Stimulated activated CD4-positive, alpha-beta T cell treated with anti-CD3 and anti-CD28 coated beads, Interleukin-1b, Interleukin-23, amount 100 ng/mL, for 48 hours (primary cell): ENCODE measurements around the gene WNK2.
A peak's percentile ranks its signal among the peaks of the same experiment; 100 is the strongest.

Source experiments
- DNase-seq: peaks from one replicate; pipeline ENCODE4 v3.0.0-alpha.2; 2020

The WNK2 gene

GRCh38 chr9:93183663-93184431 lies at the start of gene WNK2:
WNK2 (plus strand) TSS chr9:93184139; CDS start chr9:93184930, 791 bp downstream.
- DNase-seq = peak; percentile 14

GRCh38 chr9:93134740-93135444 lies 49.0 kb upstream of the WNK2 start:
- DNase-seq = no peak

- no peak for DNase-seq
Observed at GRCh38 chr9:93136011-93136440, 47.9 kb upstream of the WNK2 start.

- no peak for DNase-seq
Observed at GRCh38 chr9:93137362-93137761, 46.6 kb upstream of the WNK2 start.

DNA sequence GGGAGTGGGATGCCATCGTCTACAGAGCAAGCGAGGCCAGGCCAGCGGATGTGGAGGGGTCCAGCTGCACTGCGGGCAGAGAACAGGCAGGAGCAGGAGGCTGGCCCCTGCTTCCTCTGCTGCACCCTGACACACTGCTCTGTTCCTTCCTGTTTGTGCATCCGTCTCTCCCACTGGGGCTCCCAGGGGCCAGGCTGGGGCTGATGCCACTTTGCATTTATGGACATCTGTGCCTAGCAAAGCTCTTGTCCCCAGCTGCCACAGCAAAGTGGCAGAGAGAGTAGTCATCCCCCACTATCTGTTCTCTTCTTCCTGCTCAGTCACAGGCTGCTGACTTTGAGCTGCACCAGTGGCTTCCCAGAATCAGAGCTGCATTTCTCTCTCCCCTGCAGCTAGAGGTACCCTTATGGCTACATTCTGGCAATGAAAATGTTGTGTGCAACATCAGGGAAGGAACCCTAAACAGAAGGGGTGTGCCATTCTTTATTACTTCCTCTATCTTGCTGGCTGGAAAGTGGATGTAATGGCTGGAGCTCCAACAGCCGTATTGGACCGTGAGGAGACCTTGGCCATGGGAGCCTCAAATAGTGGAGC lies 45.7 kb upstream of the WNK2 start:
- no peak for DNase-seq

- DNase-seq = no peak
Observed at GRCh38 chr9:93139365-93140182, 44.4 kb upstream of the WNK2 start.

DNA sequence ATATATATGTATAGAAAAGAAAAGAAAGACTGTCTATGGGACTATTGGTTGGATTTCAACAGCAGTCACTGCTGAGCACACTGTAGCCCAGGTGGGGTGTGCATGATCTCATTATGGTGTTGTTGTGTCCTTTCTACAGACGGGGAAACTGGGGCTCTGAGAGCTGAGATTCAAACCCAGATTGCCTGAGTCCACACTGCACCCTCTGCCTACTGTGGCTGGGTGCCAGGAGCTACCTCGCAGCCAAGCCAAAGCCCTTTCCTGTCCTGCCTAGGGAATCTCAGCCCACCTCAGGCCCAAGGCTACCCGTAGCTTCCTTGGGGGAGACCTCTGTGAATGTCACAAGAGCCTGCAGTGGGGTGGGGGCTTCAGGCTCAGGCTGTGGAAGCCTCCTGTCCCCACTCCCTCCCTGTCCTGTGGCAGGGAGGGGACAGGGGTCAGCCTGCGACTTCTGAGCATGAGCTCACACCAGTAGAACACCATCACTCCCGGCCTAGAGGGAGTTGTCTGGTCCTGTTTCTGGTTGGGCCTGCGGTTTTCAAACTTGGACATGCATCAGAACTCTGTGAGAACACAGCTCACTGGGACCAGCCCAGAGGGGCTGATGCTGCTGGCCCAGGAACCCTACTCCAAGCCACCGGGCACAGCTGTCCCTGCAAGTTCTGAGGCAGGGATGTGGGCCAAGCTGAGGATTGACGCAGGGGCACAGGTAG lies 42.0 kb upstream of the WNK2 start:
- no peak for DNase-seq

GRCh38 chr9:93143830-93144530 lies 40.0 kb upstream of the WNK2 start:
- no peak for DNase-seq

DNA sequence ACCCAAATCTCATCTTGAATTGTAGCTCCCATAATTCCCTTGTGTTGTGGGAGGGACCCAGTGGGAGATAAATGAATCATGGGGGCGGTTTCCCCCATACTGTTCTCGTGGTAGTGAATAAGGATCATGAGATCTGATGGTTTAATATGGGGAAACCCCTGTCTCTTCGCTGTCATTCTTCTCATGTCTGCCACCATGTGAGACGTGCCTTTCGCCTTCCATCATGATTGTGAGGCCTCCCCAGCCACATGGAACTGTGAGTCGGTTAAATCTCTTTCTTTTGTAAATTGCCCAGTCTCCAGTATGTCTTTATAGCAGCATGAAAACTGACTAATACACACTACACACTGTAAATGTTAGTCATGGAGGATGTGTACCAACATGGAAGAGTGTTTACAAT lies 37.2 kb upstream of the WNK2 start:
- peak; percentile 79 for DNase-seq

GRCh38 chr9:93147632-93148031 lies 36.3 kb upstream of the WNK2 start:
- DNase-seq = no peak

- DNase-seq = peak; percentile 32
Observed at GRCh38 chr9:93148721-93149120, 35.2 kb upstream of the WNK2 start.

GRCh38 chr9:93149361-93149760 lies 34.6 kb upstream of the WNK2 start:
- no peak for DNase-seq

GRCh38 chr9:93151097-93151784 lies 32.7 kb upstream of the WNK2 start:
- no peak for DNase-seq

DNA sequence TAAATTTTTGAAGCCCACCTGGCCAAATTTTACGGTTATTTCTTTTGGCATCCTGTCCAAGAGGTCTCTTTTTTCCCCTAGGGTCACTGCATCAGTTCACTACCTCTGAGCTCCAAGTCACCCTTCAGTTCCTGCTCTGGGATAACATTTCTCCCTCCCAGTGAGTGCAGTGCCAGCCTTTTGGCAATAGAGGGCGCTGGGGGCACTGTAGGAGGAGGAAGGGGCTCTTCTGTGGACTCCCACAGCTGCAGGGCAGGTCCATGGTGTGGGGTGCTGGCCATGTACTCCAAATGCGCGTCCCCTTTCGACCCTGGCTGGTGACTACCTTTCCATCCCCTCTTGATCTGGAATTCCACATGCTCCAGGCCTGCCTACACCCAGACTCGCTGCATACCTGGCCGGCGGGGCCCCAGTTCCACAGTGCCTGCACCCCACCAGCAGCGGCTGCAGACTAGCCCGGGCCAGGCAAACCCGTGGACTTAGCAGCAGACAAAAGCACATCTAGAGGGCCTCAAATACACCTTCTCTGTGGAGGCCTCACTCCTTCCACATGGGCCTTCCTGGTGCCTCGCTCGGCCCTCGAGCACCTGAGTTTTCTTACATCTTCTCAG lies 29.5 kb upstream of the WNK2 start:
- DNase-seq = peak; percentile 52

GRCh38 chr9:93155716-93156474 lies 28.0 kb upstream of the WNK2 start:
- DNase-seq = no peak

DNA sequence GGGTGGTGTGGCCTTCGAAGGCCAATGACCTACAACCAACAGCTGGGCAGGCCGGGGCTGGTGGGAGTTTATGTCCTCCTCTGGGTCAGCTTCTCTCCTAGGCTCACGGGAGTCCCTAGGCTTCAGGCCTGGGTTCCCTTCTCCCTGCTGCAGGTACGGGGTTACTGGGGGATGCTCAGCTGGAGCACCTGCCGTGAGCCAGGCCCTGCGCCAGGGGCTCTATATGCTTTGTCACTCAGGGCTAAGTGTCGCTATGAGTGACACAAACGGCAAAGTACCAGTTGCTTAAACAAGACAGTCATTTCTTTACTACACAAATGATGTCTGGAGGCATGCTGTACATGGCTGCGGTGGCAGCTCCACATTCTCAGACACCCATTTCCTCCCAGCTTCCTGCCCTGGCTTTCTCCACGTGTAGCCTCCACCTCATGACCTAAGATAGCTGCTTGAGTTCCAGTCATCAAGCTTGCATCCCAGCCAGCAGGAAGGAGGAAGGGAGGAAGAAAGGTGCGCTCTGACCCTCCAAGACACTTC lies 27.4 kb upstream of the WNK2 start:
- DNase-seq = peak; percentile 80

DNA sequence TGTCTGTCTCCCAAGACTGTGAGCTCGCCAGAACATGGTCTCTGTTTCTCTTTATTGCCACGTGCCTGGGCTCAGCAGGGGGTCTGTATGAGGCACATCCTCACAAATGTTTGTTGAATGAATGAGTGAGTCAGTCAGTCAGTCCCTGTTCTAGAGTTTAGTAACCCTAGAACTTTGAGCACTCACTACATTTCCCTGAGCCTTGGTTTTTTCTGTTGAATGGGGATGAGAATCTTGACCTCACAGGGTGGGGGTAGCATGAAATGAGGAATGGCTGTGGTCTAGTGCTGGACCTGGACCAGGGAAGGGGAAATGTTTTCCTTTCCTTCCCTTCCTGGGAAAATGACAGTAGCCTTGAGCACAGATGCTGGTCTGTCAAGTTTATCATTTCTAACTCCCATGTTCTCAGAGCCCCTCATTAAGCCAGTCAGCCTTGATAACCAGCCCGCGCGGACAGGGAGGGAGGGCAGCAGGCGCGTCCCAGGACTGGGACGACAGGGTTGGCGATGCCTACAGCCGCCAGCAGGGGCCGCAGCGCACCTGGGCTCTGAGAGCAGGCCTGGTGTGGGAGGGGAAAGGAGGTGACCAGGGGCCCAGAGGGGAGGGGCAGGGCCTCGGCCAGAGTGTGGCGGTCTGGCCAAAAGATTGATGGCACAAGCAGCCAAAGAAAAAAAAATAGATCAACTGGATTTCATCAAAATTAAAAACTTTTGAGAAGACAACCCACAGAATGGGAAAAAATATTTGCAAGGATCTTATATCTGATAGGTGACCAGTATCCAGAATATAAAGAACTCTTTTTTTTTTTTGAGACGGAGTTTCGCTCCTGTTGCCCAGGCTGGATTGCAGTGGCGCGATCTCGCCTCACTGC lies 24.1 kb upstream of the WNK2 start:
- peak; percentile 71 for DNase-seq

DNA sequence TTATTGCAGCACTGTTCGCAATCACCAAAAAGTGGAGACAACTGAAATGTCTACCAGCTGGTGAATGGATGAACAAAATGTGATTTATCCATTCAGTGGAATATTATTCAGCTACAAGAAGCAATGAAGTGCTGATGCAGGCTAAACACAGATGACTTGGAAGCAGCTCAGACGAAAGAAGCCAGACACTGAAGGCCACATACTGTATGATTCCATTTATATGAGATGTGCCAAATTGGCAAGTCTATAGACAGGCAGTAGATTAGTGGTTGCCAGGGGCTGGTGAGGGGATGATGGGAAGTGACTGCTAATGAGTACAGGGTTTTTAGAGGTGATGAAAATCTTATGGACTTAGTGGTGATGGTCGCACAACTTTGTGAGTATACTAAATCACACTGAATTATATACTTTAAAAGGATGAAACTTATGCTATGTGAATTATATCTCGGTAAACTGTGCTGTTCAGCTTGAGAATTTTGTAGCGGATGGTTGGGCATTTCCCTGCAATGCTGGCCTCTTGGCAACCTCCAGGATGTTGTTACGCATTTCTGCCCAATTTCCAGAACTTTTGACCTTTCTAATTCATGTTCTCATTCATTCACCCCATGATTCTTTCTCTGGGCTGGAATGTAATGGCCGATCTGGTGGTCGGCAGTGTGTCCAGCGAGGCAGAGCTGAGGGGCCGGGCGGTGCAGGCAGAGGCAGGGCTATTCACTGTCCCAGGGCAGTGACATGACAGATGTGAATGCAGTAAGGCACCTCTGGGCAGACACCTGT lies 22.0 kb upstream of the WNK2 start:
- DNase-seq = no peak
